GM23338 (cell line): Measurements from ENCODE around the gene CPSF3.

Experiments used
- CTCF ChIP-seq, 2 experiments: fragments of 200-600 bp in 1 of 2; sonication (generic) in 1 of 2; conservative IDR thresholded peaks; 2 replicates each; pipeline versions ENCODE4 v1.5.1 to v1.6.1; 2016 to 2017; ENCODE audit warnings: antibody characterized with exemption in 2 of 2, low read depth in 2 of 2, mild to moderate bottlenecking in 2 of 2, moderate library complexity in 1 of 2
- EZH2 ChIP-seq: fragments of 200-600 bp; sonication (generic); IDR thresholded peaks from one replicate; pipeline ENCODE4 v1.8.0; 2017; ENCODE audit warnings: antibody characterized with exemption, mild to moderate bottlenecking, low read depth; ENCODE audit not compliant: unreplicated experiment
- EZH2phosphoT487 ChIP-seq: fragments of 200-600 bp; sonication (generic); IDR thresholded peaks from one replicate; pipeline ENCODE4 v1.8.1; 2018; ENCODE audit warnings: antibody characterized with exemption; ENCODE audit not compliant: unreplicated experiment
- POLR2AphosphoS5 ChIP-seq: IDR thresholded peaks from 2 replicates; pipeline ENCODE4 v1.6.1; 2016; ENCODE audit warnings: antibody characterized with exemption, low read depth
- REST ChIP-seq: IDR thresholded peaks from one replicate; pipeline ENCODE4 v1.6.1; 2018; ENCODE audit warnings: antibody characterized with exemption; ENCODE audit not compliant: unreplicated experiment

GRCh38 chr2:9472511-9472910 is 49.1 kb downstream of the CPSF3 start:
- TF ChIP-seq CTCF (conservative IDR thresholded peaks at IDR 0.05; ENCODE audit: low read depth in 2 of 2) (no peak), EZH2phosphoT487 (no peak), POLR2AphosphoS5 (no peak), REST (no peak), EZH2 (no peak)
